HepG2 (cell line): ENCODE data around the gene TMEM145. TPM values are rescaled to one million over a fixed set of nuclear protein-coding genes. Genes with fewer than 3 reads are reported as not detected.

Source experiments
- AHR ChIP-seq: IDR thresholded peaks from 2 replicates; pipeline ENCODE4 v1.6.1; 2018; ENCODE audit warnings: missing genetic modification reagents, missing compliant biosample characterization
- ATF7 ChIP-seq, 2 experiments: fragments of 450-650 bp in 1 of 2; sonication (generic) in 1 of 2; formaldehyde crosslinking in 1 of 2; IDR thresholded peaks; 2 replicates each; pipeline versions ENCODE4 v1.4.0 to v1.6.1; 2016 to 2020; ENCODE audit warnings: antibody characterized with exemption in 1 of 2, mild to moderate bottlenecking in 1 of 2, missing genetic modification reagents in 1 of 2
- BHLHE40 ChIP-seq: IDR thresholded peaks from 2 replicates; pipeline ENCODE4 v1.6.1; 2011; ENCODE audit warnings: low read length, improper control_type of control experiment
- CREB1 ChIP-seq, 2 experiments: fragments of 450-650 bp in 1 of 2; IDR thresholded peaks; 2 replicates each; pipeline ENCODE4 v1.6.1; 2016 to 2017; ENCODE audit warnings: control low read depth in 1 of 2, mild to moderate bottlenecking in 1 of 2, missing compliant biosample characterization in 1 of 2, missing genetic modification characterization in 1 of 2
- EEA1 ChIP-seq: sonication (generic); formaldehyde crosslinking; IDR thresholded peaks from 2 replicates; pipeline ENCODE4 v1.5.1; 2020; ENCODE audit warnings: mild to moderate bottlenecking, missing genetic modification reagents, borderline replicate concordance
- FOXC1 ChIP-seq: sonication (generic); formaldehyde crosslinking; IDR thresholded peaks from 2 replicates; pipeline ENCODE4 v1.8.0; 2022; ENCODE audit warnings: mild to moderate bottlenecking, missing genetic modification reagents, borderline replicate concordance
- KLF9 ChIP-seq: IDR thresholded peaks from 2 replicates; pipeline ENCODE4 v1.6.1; 2016; ENCODE audit warnings: low read depth
- MTA3 ChIP-seq: sonication (generic); formaldehyde crosslinking; IDR thresholded peaks from 2 replicates; pipeline ENCODE4 v1.4.0; 2020; ENCODE audit warnings: missing genetic modification reagents
- NR2F2 ChIP-seq: IDR thresholded peaks from 2 replicates; pipeline ENCODE4 v1.6.1; 2012; ENCODE audit warnings: low read depth, inconsistent platforms, borderline replicate concordance
- SMAD1 ChIP-seq: sonication (generic); formaldehyde crosslinking; IDR thresholded peaks from 2 replicates; pipeline ENCODE4 v1.4.0; 2020; ENCODE audit warnings: missing genetic modification reagents, low read depth, mild to moderate bottlenecking, borderline replicate concordance
- TCF12 ChIP-seq, 2 experiments: fragments of 450-650 bp in 1 of 2; sonication (generic) in 1 of 2; formaldehyde crosslinking in 1 of 2; IDR thresholded peaks; 2 replicates each; pipeline versions ENCODE4 v1.6.1 to v1.8.0; 2017 to 2022; ENCODE audit warnings: antibody characterized with exemption in 1 of 2, mild to moderate bottlenecking in 1 of 2, missing genetic modification reagents in 1 of 2, moderate library complexity in 1 of 2
- THAP7 ChIP-seq: sonication (generic); formaldehyde crosslinking; IDR thresholded peaks from 2 replicates; pipeline ENCODE4 v1.8.1; 2023; ENCODE audit warnings: mild to moderate bottlenecking, missing genetic modification reagents
- ZFY ChIP-seq: sonication (generic); formaldehyde crosslinking; IDR thresholded peaks from 2 replicates; pipeline ENCODE4 v1.4.0; 2020; ENCODE audit warnings: missing genetic modification reagents
- ZMAT3 ChIP-seq: sonication (generic); formaldehyde crosslinking; conservative IDR thresholded peaks from 2 replicates; pipeline ENCODE4 v1.7.0; 2021; ENCODE audit warnings: missing genetic modification reagents
- ZNF235 ChIP-seq: sonication (generic); formaldehyde crosslinking; IDR thresholded peaks from 2 replicates; pipeline ENCODE4 v1.8.1; 2023; ENCODE audit warnings: mild to moderate bottlenecking, missing genetic modification reagents, borderline replicate concordance
- ZNF251 ChIP-seq: sonication (generic); formaldehyde crosslinking; IDR thresholded peaks from 2 replicates; pipeline ENCODE4 v1.9.0; 2021; ENCODE audit warnings: mild to moderate bottlenecking, missing genetic modification reagents
- ZNF260 ChIP-seq: sonication (generic); formaldehyde crosslinking; IDR thresholded peaks from 2 replicates; pipeline ENCODE4 v1.4.0; 2020; ENCODE audit warnings: missing genetic modification reagents, low read depth, mild to moderate bottlenecking, borderline replicate concordance
- ZNF512B ChIP-seq: sonication (generic); formaldehyde crosslinking; IDR thresholded peaks from 2 replicates; pipeline ENCODE4 v1.5.1; 2020; ENCODE audit warnings: missing genetic modification reagents, mild to moderate bottlenecking, borderline replicate concordance
- ZNF580 ChIP-seq: IDR thresholded peaks from 2 replicates; pipeline ENCODE4 v1.6.1; 2016; ENCODE audit warnings: low read depth, borderline replicate concordance
- ZNF746 ChIP-seq: sonication (generic); formaldehyde crosslinking; IDR thresholded peaks from 2 replicates; pipeline ENCODE4 v1.8.0; 2022; ENCODE audit warnings: mild to moderate bottlenecking, missing genetic modification reagents
- ZNF879 ChIP-seq: sonication (generic); formaldehyde crosslinking; IDR thresholded peaks from 2 replicates; pipeline ENCODE4 v1.8.1; 2023; ENCODE audit warnings: missing genetic modification reagents
- ZUFSP ChIP-seq: sonication (generic); formaldehyde crosslinking; IDR thresholded peaks from 2 replicates; pipeline ENCODE4 v1.9.0; 2021; ENCODE audit warnings: missing genetic modification reagents, mild to moderate bottlenecking, borderline replicate concordance
- polyA plus RNA-seq, 8 experiments: library from polyadenylated mRNA; depleted of rRNA in 3 of 8; stranded (reverse) in 7 of 8; unstranded in 1 of 8; fragments of >200 nt; fragmentation: Illumina TruSeq in 4 of 8; extraction: Trizol in 4 of 8; gene quantifications; 2 replicates each; pipeline versions ENCODE4 v1.2.1 to v1.2.3, GENCODE V29; 2011 to 2016; ENCODE audit warnings: low read depth in 4 of 8, missing spikeins in 1 of 8, mixed read lengths in 1 of 8; ENCODE audit not compliant: insufficient read depth in 1 of 8
- total RNA-seq, 5 experiments: library from RNA; depleted of rRNA; stranded (reverse); fragments of >200 nt; fragmentation: Illumina TruSeq; extraction: Trizol; gene quantifications; 2 replicates each; pipeline ENCODE4 v1.2.3, GENCODE V29; 2016; ENCODE audit warnings: low read depth in 1 of 5

Gene TMEM145
- total and polyA plus RNA-seq, 2 of the 13 experiments (the other 11 are each of a cell fraction or from before 2014, with no cell fraction given) = 0.07 to 5.1 TPM

- no peak for TF ChIP-seq ZNF512B (CRISPR knock-in tag)
- no peak for TF ChIP-seq MTA3 (CRISPR knock-in tag)
- TF ChIP-seq TCF12 (IDR thresholded peaks at IDR 0.05) = no peak
- no peak for TF ChIP-seq TCF12 (CRISPR knock-in tag; IDR thresholded peaks at IDR 0.05)
- no peak for TF ChIP-seq THAP7 (CRISPR knock-in tag)
- TF ChIP-seq FOXC1 = 0 out of 2 replicates have a peak, but pooled peaks have one; percentile 3
- TF ChIP-seq CREB1 (IDR thresholded peaks at IDR 0.05) = no peak
- no peak for TF ChIP-seq CREB1 (CRISPR knock-in tag; IDR thresholded peaks at IDR 0.05)
- no peak for TF ChIP-seq SMAD1 (CRISPR knock-in tag)
- TF ChIP-seq ZNF746 = 0 out of 2 replicates have a peak, but pooled peaks have one; percentile 30
- TF ChIP-seq ZNF879 (CRISPR knock-in tag) = no peak
- no peak for TF ChIP-seq NR2F2
- no peak for TF ChIP-seq ZNF251 (CRISPR knock-in tag)
- TF ChIP-seq AHR (CRISPR knock-in tag) = no peak
- TF ChIP-seq ZNF260 (CRISPR knock-in tag) = no peak
- TF ChIP-seq ZMAT3 = no peak
- 0 out of 2 replicates have a peak, but pooled peaks have one; percentile 41 for TF ChIP-seq ZFY (CRISPR knock-in tag)
- no peak for TF ChIP-seq BHLHE40
- 0 out of 2 replicates have a peak, but pooled peaks have one; percentile 25 for TF ChIP-seq ZNF235 (CRISPR knock-in tag)
- TF ChIP-seq KLF9 = no peak
- TF ChIP-seq ZNF580 = no peak
- TF ChIP-seq ZUFSP (CRISPR knock-in tag) = no peak
- no peak for TF ChIP-seq ATF7 (IDR thresholded peaks at IDR 0.05)
- TF ChIP-seq ATF7 (CRISPR knock-in tag; IDR thresholded peaks at IDR 0.05) = no peak
- TF ChIP-seq EEA1 (CRISPR knock-in tag) = no peak
These were observed 43.4 kb upstream of the TMEM145 start (continued) for GRCh38 chr19:42269478-42270345.
